Stimulated activated CD4-positive, alpha-beta T cell treated with anti-CD3 and anti-CD28 coated beads, TNF-alpha, amount 100 ng/mL, for 1 hour (primary cell): ENCODE results near the gene TRAPPC3.
A peak's percentile ranks its signal among the peaks of the same experiment; 100 is the strongest.

Experiments
- DNase-seq, 3 donors: peaks; one replicate each; pipeline ENCODE4 v3.0.0-alpha.2; 2020; ENCODE audit warnings: low read depth in 3 of 3, low spot score in 1 of 3

The TRAPPC3 gene

DNA sequence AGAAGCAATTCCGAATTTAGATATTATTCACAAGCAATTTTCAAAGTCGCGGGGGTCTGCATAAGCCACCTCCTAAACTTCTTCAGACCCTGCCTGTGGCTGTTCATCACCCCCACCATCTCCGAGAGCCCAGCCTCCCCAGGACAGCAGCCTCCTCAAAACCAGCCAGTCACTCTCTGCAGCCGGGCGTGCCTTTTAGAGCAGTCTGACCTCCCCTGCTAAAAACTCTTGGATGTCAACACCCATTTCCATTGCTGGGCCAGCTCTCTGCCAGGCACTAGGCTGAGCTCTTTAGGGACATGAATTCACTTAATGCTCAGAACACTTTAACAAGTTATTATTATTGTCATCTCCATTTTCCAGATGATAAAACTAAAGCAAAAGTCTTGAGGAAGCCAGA is 48.9 kb downstream of the TRAPPC3 start:
- no peak for DNase-seq

DNA sequence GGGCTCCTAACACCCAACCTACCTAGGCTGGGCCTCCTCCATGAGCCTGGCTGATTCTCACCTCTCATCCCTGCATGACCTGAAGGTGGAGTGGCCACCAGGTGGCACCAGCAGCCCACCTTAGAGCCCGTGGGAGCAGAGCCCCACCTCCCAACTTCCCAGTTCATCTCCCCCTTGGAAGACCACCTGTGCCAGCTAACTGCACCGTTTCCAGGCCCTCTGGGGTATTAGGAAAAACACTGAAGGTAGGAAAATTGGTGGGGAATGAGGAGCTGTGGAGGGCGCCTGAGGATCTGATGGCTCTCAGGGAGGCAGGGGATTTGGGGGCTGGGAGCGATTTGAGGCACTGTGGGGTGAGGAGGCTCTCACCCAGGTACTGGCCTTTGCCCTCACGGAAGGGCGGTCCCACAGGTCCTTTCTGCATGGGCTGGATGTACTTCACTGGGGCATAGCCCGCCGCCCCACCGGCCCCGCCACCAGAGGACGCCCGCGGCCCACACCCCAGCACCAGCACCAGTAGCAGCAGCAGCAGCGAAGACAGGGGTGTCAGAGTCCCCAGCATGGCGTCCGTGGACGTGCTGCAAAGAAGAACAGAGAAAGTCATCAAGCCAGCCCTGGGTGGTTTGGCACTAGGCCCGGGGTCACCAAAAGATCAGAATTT is 49.5 kb downstream of the TRAPPC3 start:
- DNase-seq = peak; percentile 22 to 67 (median 45)

DNA sequence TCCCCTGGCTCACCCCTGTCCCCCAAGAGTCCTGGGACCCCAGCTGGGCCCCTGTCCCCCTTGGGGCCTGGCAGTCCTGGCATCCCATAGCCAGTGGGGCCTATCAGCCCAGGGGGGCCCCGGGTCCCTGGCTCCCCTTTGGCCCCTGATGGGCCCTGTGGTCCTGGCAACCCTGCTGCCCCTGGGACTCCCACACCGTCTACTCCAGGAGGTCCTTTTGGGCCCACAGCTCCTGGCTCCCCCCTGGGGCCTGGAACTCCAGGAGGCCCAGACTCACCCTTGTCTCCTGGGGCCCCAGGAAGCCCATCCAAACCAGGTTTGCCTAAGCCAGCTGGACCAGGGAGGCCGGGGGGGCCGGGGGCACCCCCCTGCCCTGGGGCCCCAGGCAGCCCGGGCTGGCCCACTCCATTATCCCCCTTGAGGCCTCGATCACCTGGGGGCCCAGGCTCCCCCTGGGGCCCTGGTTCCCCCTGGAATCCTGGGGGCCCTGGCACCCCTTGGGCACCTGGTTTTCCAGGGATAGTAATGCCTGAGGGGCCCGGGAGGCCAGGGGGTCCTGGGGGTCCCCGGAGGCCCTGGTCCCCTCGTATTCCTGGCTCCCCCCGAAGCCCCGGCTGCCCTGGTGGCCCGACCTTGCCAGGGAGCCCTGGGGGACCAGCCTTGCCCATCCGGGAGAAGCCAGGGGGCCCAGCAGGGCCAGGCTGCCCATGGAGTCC is 50.5 kb downstream of the TRAPPC3 start:
- DNase-seq = no peak

DNA sequence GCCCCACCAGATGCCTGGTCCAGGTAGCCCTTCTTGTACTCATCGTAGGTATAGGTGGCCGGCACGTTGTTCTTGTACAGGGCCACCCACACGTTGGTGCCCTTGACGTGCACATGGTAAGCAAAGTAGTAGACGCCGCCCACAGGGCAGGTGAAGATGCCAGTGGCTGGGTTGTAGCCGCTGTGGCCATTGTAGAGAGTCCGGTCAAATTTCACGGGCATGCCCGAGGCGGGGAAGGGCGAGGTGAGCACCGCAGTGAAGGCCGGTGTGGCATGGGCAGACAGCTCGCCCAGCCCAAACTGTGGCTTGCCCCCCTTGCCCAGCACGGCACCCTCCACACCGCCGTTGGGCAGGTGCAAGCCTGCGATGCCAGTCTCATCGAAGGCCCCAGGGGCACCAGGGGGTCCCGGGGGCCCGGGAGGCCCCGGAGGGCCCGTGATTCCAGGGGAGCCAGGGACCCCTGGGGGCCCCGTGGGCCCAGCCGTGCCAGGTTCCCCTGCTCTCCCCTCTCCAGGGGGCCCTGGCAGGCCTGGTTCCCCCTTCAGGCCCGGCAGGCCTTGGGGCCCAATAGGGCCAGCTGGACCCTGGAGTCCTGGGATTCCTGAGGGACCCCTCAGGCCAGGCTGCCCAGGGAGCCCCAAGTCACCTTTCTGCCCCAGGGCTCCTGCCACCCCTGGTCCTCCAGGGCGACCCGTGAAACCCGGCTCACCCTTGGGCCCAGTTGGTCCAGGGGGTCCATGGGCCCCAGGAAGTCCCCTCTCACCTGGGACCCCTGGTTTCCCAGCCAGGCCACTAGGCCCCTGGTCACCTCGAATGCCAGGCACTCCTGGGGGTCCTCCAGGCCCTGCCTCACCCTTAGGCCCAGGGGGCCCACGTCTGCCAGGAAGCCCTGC is 51.3 kb downstream of the TRAPPC3 start:
- no peak for DNase-seq

DNA sequence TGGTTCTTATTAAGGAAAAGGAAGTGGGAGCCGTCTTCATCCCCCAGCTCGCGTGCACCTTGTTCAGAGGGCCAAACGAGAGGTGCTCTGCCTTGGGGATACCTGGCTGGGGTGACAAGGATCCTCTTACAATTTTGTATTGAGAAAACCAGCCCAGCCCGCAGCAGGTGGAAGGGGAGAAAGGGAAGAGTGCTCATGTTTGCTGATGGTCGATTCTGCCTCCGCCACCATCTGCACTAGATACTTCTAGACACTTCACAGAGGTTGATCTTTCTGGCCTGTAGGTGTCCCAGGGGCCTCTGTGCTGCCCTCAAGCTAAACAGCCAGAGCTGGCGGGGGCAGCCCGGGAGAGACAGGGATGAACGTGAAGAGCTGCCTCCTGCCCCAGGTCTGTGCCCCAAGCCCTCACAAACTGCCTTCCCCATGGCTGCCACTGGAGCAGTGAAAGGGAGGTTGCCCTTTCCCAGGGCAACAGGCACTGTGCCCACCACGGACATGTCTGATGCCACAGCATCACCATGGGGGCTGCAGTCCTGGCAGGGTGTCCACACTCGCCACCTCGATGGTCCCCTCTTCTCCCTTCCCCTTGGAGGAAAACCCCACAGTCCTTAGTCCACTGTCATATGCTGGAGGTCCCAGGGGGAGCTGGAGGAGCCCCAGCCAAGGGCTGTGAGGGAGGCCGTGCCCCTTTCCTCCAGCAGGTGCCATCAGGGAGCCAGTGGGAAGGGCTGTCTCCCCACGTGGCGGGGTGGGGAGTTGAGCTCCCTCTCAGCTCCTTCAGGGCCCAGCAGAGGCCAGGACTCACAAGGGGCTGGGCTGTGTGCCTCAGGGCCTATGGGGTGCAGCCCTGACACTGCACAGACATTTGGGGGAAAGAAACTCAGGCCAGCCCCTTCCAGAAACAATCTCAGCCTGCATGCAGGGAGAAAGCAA is 52.5 kb downstream of the TRAPPC3 start:
- no peak for DNase-seq

DNA sequence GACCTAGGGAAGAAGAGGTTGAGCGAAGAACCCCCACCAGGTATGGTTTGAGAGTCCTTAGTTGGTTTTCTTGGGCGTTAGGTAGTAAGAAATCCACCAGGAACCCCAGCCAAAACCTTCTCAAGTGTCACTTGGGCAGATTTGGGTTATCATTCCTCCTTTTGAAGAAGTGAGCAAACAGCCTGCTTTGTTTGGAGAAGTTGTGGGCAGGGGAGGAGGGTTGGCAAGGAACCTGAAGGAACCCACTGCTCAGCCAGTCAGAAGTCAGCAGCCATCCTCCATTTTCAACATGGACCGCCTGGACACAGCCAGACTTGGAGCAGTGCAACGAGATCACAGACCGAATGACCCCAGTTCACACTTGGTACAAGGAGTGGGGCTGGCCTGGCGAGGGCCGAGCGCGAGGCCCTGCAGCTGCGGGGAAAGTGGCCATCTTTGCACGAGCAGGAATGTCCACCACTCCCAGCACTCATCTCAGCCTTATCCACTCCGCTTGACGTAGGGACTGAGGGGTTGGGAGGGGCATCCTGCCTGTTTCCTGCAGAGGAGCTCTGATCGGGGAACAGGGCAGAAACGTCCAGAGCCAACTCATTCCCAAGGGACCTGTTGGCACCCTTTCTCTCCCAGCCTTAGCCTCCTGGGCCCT is 53.4 kb downstream of the TRAPPC3 start:
- no peak for DNase-seq

DNA sequence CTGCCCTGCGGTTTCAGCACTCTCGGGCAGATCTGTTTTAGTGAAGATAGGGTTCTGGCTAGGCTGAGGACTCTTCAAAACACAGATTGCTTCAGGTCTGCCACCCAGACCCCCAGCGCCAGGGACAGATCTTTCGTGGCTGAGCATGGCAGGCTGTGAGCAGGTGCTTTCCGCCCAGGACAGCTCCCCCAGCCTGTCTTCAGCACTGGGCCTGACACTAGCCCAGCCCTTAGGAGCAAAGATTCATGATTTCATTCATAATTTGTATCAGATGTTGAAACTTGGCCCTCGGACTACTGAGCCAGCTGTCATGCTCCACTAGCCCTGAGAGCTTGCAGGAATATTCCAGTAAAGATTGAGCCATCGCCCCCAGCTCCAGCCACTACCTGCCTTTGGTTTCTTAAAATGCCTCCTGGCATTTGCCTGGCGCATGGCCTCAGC is 54.6 kb downstream of the TRAPPC3 start:
- DNase-seq = no peak

DNA sequence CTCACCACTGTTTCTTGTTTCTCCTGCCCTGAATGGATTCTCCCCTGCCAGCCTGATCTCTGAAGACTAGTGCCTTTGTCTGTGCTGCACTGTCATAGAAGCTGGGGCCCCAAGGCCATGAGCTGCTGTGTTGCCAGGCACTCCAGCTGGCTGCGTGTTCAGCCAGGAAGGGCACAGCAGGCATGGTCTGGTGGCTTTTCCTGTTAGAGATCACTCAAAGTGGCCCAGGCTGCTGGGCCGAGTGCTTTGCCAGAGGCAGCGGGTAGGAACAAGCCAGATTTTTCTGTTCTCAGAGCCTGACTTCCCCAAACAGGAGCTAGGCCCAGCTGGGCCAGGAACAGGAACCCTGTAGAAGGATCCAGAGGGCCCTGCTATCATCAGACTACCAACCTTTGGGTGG is 55.4 kb downstream of the TRAPPC3 start:
- DNase-seq = no peak

DNA sequence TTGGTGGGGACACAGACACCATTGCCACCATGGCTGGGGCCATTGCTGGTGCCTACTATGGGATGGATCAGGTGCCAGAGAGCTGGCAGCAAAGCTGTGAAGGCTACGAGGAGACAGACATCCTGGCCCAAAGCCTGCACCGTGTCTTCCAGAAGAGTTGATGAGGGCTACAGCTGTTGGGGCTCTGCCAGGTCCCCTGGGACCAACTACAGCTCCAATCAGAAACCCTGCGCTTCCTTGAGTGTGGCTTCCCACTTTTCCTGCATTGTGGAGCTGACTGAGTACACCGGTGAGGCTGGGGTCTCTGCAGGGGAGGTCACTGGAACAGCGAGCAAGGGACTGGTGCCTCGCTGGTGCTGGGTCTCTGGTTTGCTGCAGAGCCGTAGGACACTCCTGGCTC is 56.1 kb downstream of the TRAPPC3 start:
- DNase-seq = no peak

DNA sequence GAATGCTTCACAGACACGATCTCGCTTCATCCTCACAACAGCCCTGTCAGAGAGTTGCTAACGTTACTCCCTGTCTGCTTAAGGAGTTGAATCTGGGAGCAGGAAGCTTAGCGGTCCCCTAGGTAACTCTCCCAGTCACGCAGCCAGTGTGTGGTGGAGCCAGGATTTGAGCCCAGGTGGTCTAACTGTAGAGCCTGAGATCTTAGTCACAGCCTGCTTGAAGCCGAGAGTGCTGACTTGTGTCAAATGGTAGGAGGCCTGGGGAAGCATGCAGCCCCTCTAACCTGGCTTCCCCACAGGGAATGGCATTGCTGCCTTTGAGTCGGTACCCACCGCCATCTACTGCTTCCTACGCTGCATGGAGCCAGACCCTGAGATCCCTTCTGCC is 56.5 kb downstream of the TRAPPC3 start:
- no peak for DNase-seq

DNA sequence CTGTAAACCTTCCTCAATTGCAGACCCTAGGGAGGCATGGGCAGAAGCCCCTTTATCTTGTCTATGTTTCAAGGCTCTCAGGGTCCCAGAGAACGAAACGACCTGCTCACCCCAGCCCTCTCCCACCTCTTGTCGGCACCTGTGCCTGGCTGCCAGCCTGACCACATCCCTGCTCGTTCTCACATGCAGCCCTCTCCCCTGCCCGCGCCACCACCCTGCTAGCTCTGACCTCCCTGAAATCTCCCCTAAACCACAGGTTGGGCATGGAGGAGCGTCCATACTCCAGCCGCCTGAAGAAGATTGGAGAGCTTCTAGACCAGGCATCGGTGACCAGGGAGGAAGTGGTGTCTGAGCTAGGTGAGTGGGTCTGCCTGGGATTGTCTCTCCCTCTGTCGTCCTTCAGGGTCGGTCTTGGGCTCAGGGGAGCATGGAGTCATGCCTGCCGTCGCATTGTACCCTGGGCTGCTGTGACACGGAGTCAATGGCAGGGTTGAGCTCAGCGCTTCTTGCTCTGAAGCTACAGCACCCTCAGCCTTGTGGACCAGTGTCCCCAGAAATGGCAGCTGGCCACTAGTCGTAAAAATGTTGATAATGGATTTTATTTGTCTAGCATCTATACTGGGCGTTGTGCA is 57.0 kb downstream of the TRAPPC3 start:
- no peak for DNase-seq

DNA sequence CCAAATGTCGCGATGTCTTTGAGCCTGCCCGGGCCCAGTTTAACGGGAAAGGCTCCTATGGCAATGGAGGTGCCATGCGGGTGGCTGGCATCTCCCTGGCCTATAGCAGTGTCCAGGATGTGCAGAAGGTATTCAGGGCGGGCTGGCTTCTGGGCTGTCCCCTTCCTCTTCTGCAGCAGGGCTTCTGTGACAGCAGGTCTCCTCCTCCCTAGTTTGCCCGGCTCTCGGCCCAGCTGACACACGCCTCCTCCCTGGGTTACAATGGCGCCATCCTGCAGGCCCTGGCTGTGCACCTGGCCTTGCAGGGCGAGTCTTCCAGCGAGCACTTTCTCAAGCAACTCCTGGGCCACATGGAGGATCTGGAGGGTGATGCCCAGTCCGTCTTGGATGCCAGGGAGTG is 57.6 kb downstream of the TRAPPC3 start:
- DNase-seq = no peak

DNA sequence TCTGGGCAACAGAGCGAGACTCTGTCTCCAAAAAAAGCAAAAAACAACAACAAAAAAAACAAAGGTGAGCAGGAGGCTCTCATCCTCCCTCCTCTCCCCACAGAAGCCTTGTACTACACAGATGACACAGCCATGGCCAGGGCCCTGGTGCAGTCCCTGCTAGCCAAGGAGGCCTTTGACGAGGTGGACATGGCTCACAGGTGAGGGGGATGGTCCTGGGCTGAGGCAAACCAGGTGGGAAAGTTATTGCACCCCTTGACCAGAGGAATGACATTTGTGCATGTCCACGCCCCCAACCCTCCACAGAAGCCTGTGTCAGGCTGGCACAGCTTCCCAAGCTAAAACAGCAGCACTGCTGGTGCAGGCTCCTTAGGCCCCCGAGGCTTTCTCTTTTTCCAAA is 58.1 kb downstream of the TRAPPC3 start:
- DNase-seq = no peak

DNA sequence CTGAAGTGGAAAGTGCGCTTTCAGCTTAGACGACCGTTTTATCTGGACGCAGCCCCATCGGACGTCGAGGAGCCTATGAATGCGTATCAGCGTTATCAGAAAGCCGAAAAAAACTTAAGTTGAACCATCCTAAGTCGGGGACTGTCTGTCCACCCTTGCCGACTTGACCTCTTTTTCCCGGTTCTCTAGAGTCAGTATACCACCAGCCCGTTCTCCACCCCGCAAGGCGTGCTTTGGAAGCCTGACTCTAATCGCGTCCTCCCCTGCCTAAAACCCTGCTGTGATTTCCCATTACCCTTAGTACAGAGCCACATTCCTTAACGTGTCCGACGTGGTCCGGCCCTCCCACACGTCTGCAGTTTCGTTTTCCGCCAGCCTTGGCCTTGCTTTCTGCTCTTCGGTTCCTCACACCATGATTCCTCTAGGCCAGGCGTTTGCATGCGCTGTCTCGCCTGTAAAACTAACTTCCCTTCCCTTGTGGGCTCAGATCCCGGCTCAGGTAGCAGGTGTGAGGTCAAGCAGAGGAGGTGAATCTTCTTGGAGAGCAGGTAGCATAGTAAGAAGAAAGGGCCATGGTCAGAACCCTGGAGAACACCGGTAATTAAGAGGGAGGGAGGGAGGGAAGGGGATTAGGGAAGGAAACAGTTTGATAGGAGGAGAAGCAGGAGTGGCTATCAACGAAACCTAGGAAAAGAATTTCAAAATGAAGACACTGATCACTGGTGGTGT is 59.7 kb downstream of the TRAPPC3 start:
- no peak for DNase-seq

DNA sequence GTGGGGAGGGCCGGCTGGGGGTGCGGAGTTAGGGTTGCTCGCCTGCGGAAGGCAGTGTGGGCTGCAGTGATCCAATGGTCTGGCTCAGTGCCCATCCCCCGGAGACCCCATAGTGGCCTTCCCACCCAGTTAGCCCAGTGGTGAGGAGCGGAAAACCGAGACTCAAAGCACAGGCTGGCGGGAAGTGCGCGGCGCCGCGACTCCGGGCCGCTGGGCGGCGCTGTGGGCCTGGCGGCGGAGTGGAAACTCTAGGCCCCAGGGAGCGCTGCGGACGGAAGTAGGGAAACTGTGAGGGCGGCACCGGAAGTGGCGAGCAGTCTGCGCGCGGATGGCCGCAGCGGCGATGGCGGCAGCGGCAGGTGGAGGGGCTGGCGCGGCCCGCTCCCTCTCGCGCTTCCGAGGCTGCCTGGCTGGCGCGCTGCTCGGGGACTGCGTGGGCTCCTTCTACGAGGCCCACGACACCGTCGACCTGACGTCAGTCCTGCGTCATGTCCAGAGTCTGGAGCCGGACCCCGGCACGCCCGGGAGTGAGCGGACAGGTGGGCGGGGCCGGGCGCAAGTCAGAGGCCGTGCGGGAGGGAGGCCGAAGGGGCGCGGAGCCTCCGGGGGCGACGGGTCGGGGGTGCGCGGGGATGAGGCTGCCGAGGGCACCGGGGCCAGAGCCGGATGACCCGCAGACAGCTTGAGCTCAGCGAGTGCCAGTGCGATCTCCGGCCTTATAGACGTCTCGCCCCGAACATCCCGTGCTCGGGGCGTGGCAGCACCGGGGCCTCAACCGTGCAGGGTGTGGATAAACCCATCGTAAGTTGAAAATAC is 60.5 kb downstream of the TRAPPC3 start, which contains the start of gene ADPRS:
TSS of gene ADPRS (plus strand) at position 316 of the 816 bp plus-strand sequence. CDS start at position 329, 13 bp downstream.
- DNase-seq = peak; percentile 71 to 88 (median 79)

DNA sequence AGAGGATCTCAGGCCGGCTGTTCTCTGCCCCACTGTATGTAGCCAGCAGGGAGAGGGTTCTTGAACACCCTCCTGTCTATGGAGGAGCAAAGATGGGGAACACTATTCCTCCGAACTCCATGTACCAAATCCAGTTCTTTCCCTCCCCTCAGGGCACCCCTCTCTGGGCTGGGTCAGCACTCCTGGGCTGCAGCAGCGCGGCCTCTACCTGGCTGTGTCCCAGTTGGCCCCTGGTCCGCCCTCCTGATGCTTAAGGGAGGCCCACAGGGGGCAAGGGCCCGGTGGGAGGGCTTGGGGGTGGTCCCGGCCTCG is 61.1 kb downstream of the TRAPPC3 start:
- no peak for DNase-seq

DNA sequence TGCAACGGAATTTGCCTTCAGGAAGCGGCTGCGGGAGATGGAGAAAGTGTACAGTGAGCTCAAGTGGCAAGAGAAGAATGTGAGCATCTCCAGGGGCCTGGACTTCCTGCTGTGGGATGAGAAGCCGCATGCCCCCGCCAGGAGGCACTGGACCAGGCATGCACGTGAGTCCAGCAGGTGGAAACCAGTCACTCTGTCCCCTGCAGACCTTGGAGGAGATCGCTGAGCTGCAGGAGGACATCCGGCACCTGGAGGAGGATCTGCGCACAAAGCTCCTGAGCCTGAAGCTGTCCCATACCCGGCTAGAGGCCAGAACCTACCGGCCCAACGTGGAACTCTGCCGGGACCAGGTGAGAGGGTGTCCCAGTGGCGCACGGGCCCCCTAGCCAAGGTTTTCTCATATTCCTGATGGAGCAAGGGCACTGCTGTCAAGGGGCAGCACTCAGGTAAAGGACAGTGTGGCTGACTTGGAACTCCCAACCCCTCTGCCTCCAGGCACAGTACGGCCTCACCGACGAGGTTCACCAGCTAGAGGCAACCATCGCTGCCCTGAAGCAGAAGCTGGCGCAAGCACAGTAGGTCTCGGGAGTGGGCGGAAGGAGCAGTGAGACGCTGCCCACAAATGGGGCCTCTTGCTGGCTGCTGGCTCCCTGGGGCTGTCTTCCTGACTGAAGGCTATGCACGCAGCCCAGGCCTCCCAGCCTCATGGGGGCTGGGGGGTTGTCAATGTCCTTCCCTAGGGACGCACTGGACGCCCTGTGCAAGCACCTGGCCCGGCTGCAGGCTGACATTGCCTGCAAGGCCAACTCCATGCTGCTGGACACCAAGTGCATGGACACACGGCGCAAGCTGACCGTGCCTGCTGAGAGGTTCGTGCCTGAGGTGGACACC is 61.8 kb downstream of the TRAPPC3 start:
- DNase-seq = no peak
